OCI-LY1 (cell line): ENCODE data around the gene SORBS1.

Source experiments
- H2AFZ ChIP-seq: fragments of 200-600 bp; sonication (generic), shearing (Covaris generic); 2 replicates; pipeline ENCODE4 v1.6.0; 2014; ENCODE audit warnings: antibody characterized with exemption, mild to moderate bottlenecking, low read length
- H3F3A ChIP-seq: fragments of 200-600 bp; sonication (generic), shearing (Covaris generic); 2 replicates; pipeline ENCODE4 v1.6.0; 2014; ENCODE audit warnings: mild to moderate bottlenecking, antibody characterized with exemption, low read length, moderate library complexity; ENCODE audit not compliant: insufficient read depth
- H3K27ac ChIP-seq: fragments of 200-600 bp; sonication (generic); 2 replicates; pipeline ENCODE4 v1.5.1; 2014; ENCODE audit warnings: low read length, mixed run types, mild to moderate bottlenecking, low read depth; ENCODE audit not compliant: poor library complexity, severe bottlenecking
- H3K27me3 ChIP-seq: fragments of 200-600 bp; sonication (generic); 2 replicates; pipeline ENCODE4 v1.6.0; 2014; ENCODE audit warnings: antibody characterized with exemption, mild to moderate bottlenecking, low read length, moderate library complexity; ENCODE audit not compliant: insufficient read depth
- H3K36me3 ChIP-seq: fragments of 200-600 bp; sonication (generic); 2 replicates; pipeline ENCODE4 v1.6.1; 2014; ENCODE audit warnings: mild to moderate bottlenecking, antibody characterized with exemption, low read length, moderate library complexity, mixed read lengths; ENCODE audit not compliant: insufficient read depth
- H3K4me1 ChIP-seq: fragments of 200-600 bp; sonication (generic); 2 replicates; pipeline ENCODE4 v1.5.1; 2014; ENCODE audit warnings: mild to moderate bottlenecking, low read length, moderate library complexity; ENCODE audit not compliant: insufficient read depth, severe bottlenecking
- H3K4me2 ChIP-seq: fragments of 200-600 bp; sonication (generic), shearing (Covaris generic); 2 replicates; pipeline ENCODE4 v1.6.1; 2014; ENCODE audit warnings: low read length
- H3K4me3 ChIP-seq: fragments of 200-600 bp; sonication (generic); 2 replicates; pipeline ENCODE4 v1.5.1; 2014; ENCODE audit warnings: low read length, low read depth, mild to moderate bottlenecking, mixed read lengths; ENCODE audit not compliant: poor library complexity, severe bottlenecking
- H3K79me2 ChIP-seq: fragments of 200-600 bp; shearing (Covaris generic); 2 replicates; pipeline ENCODE4 v1.6.1; 2016; ENCODE audit warnings: mixed run types, low read length, mixed read lengths; ENCODE audit not compliant: insufficient read depth
- H3K9ac ChIP-seq: fragments of 200-600 bp; sonication (generic), shearing (Covaris generic); 2 replicates; pipeline ENCODE4 v1.6.1; 2014; ENCODE audit warnings: mild to moderate bottlenecking, low read length, mixed read lengths
- H3K9me2 ChIP-seq: fragments of 200-600 bp; sonication (generic), shearing (Covaris generic); 2 replicates; pipeline ENCODE4 v1.6.1; 2014; ENCODE audit warnings: low read depth, mild to moderate bottlenecking, low read length, mixed read lengths
- H3K9me3 ChIP-seq: fragments of 200-600 bp; shearing (Covaris generic); 2 replicates; pipeline ENCODE4 v1.6.1; 2014; ENCODE audit warnings: low read length, mixed read lengths
- H4K20me1 ChIP-seq: fragments of 200-600 bp; sonication (generic), shearing (Covaris generic); 2 replicates; pipeline ENCODE4 v1.6.0; 2016; ENCODE audit warnings: mild to moderate bottlenecking, low read length; ENCODE audit not compliant: insufficient read depth
- CTCF ChIP-seq: fragments of 200-600 bp; sonication (generic), shearing (Covaris generic); IDR thresholded peaks from 2 replicates; pipeline ENCODE4 v1.5.1; 2017; ENCODE audit warnings: mild to moderate bottlenecking, antibody characterized with exemption, low read length, moderate library complexity, mixed read lengths
- EZH2 ChIP-seq: fragments of 200-600 bp; sonication (generic), shearing (Covaris generic); IDR thresholded peaks from 2 replicates; pipeline ENCODE4 v1.8.0; 2017; ENCODE audit warnings: borderline replicate concordance, mixed run types, mild to moderate bottlenecking, antibody characterized with exemption, low read length, moderate library complexity, mixed read lengths

The SORBS1 gene

GRCh38 chr10:95516774-95517373 lies 44.3 kb downstream of the SORBS1 start:
- Histone ChIP-seq H3K4me1 (no peaks in the 10 kb centered on the region), H3K27ac (no peak overlapping the region), H3K9me3 (no peaks in the 10 kb centered on the region), H4K20me1 (no peaks in the 10 kb centered on the region), H3K9me2 (no peaks in the 10 kb centered on the region), H3F3A (no peaks in the 10 kb centered on the region), H3K4me3 (no peak overlapping the region), H3K4me2 (no peak overlapping the region), H3K36me3 (no peaks in the 10 kb centered on the region), H3K9ac (no peak overlapping the region), H3K27me3 (no peaks in the 10 kb centered on the region), H2AFZ (no peak overlapping the region), H3K79me2 (no peaks in the 10 kb centered on the region)
- TF ChIP-seq CTCF, result no peak
- no peak for TF ChIP-seq EZH2

GRCh38 chr10:95513941-95514392 lies 47.2 kb downstream of the SORBS1 start:
- Histone ChIP-seq H3K4me3 (no peak overlapping the region), H3K4me2 (no peak overlapping the region), H3K36me3 (no peaks in the 10 kb centered on the region), H3K27me3 (no peaks in the 10 kb centered on the region), H3K9me3 (no peaks in the 10 kb centered on the region), H3K4me1 (no peaks in the 10 kb centered on the region), H4K20me1 (no peaks in the 10 kb centered on the region), H2AFZ (no peak overlapping the region), H3K79me2 (no peaks in the 10 kb centered on the region), H3K27ac (no peak overlapping the region), H3K9me2 (no peaks in the 10 kb centered on the region), H3K9ac (no peak overlapping the region), H3F3A (no peaks in the 10 kb centered on the region)
- TF ChIP-seq CTCF (no peak), EZH2 (no peak)

- H3K79me2 ChIP-seq, result no peaks in the 10 kb centered on the region
- H3K9me3 ChIP-seq, result no peaks in the 10 kb centered on the region
- no peaks in the 10 kb centered on the region for H3K4me1 ChIP-seq
- TF ChIP-seq CTCF (no peak), EZH2 (no peak)
- no peak overlapping the region for H3K4me2 ChIP-seq
- H3K4me3 ChIP-seq, result no peak overlapping the region
- H3K9ac ChIP-seq, result no peak overlapping the region
- H3K27me3 ChIP-seq, result no peaks in the 10 kb centered on the region
- no peak overlapping the region for H3K27ac ChIP-seq
- H4K20me1 ChIP-seq, result no peaks in the 10 kb centered on the region
- H3K9me2 ChIP-seq, result no peaks in the 10 kb centered on the region
- no peak overlapping the region for H2AFZ ChIP-seq
- no peaks in the 10 kb centered on the region for H3K36me3 ChIP-seq
- H3F3A ChIP-seq, result no peaks in the 10 kb centered on the region
These were observed 48.1 kb downstream of the SORBS1 start for GRCh38 chr10:95513008-95513589.
